Suprapubic skin (tissue), 3 donors: ENCODE data around the gene MLXIP.

Experiments
- CTCF ChIP-seq, 2 donors: fragments of 200-600 bp in 1 of 2; fragments of 450-650 bp in 1 of 2; sonication (generic) in 1 of 2; IDR thresholded peaks; one replicate each; pipeline ENCODE4 v1.5.1; 2016 to 2019; ENCODE audit warnings: antibody characterized with exemption in 2 of 2, mild to moderate bottlenecking in 1 of 2, moderate library complexity in 1 of 2
- POLR2A ChIP-seq, 2 donors: fragments of 450-650 bp; IDR thresholded peaks; one replicate each; pipeline ENCODE4 v1.6.1; 2017; ENCODE audit warnings: antibody characterized with exemption in 2 of 2, mild to moderate bottlenecking in 2 of 2, moderate library complexity in 2 of 2

- no peak for TF ChIP-seq CTCF (IDR thresholded peaks at IDR 0.05)
- no peak for TF ChIP-seq POLR2A (IDR thresholded peaks at IDR 0.05)
Observed at GRCh38 chr12:122116707-122117535, 38.4 kb downstream of the MLXIP start.
